DOHH2 (cell line): ENCODE results near the gene CSNK1G3.

Experiments used
- H3F3A ChIP-seq: fragments of 200-600 bp; sonication (generic), shearing (Covaris generic); 2 replicates; pipeline ENCODE4 v1.6.0; 2016; ENCODE audit warnings: antibody characterized with exemption, mild to moderate bottlenecking; ENCODE audit not compliant: control insufficient read depth, insufficient read depth
- H3K27ac ChIP-seq: fragments of 200-600 bp; sonication (generic); 2 replicates; pipeline ENCODE4 v1.5.1; 2014; ENCODE audit warnings: low read depth, mild to moderate bottlenecking, low read length, moderate library complexity
- H3K27me3 ChIP-seq: fragments of 200-600 bp; sonication (generic); 2 replicates; pipeline ENCODE4 v1.6.1; 2014; ENCODE audit warnings: mild to moderate bottlenecking, low read length, mixed read lengths; ENCODE audit not compliant: control insufficient read depth
- H3K36me3 ChIP-seq: fragments of 200-600 bp; sonication (generic); 2 replicates; pipeline ENCODE4 v1.6.1; 2014; ENCODE audit warnings: mild to moderate bottlenecking, low read length, moderate library complexity, mixed read lengths; ENCODE audit not compliant: control insufficient read depth
- H3K4me1 ChIP-seq: fragments of 200-600 bp; sonication (generic); 2 replicates; pipeline ENCODE4 v1.6.1; 2014; ENCODE audit warnings: mild to moderate bottlenecking, low read length, mixed read lengths; ENCODE audit not compliant: control insufficient read depth
- H3K4me2 ChIP-seq: fragments of 200-600 bp; sonication (generic); 2 replicates; pipeline ENCODE4 v1.6.0; 2014; ENCODE audit warnings: mild to moderate bottlenecking, low read length, moderate library complexity
- H3K4me3 ChIP-seq: fragments of 200-600 bp; sonication (generic); 2 replicates; pipeline ENCODE4 v1.5.1; 2014; ENCODE audit warnings: mild to moderate bottlenecking, low read length, mixed read lengths
- H3K79me2 ChIP-seq: fragments of 200-600 bp; sonication (generic); 2 replicates; pipeline ENCODE4 v1.6.1; 2014; ENCODE audit warnings: mild to moderate bottlenecking, low read length, mixed read lengths; ENCODE audit not compliant: control insufficient read depth
- H3K9me2 ChIP-seq: fragments of 200-600 bp; sonication (generic); replicated peaks from 2 replicates; pipeline ENCODE4 v1.6.1; 2014; ENCODE audit warnings: mild to moderate bottlenecking, low read length, mixed read lengths; ENCODE audit not compliant: control insufficient read depth
- H3K9me3 ChIP-seq: fragments of 200-600 bp; sonication (generic); 2 replicates; pipeline ENCODE4 v1.6.1; 2014; ENCODE audit warnings: antibody characterized with exemption, low read length, mixed read lengths; ENCODE audit not compliant: control insufficient read depth, insufficient read depth
- H4K20me1 ChIP-seq: fragments of 200-600 bp; sonication (generic); 2 replicates; pipeline ENCODE4 v1.6.0; 2014; ENCODE audit warnings: low read depth, mild to moderate bottlenecking, antibody characterized with exemption, low read length, moderate library complexity; ENCODE audit not compliant: control insufficient read depth, insufficient read depth
- EZH2phosphoT487 ChIP-seq: fragments of 200-600 bp; sonication (generic); IDR thresholded peaks from 2 replicates; pipeline ENCODE4 v1.6.1; 2017; ENCODE audit warnings: borderline replicate concordance, mild to moderate bottlenecking, antibody characterized with exemption, low read length, moderate library complexity, mixed read lengths
- TF ChIP-seq, protein P1 (sequence below): fragments of 200-600 bp; sonication (generic); IDR thresholded peaks from one replicate; pipeline ENCODE4 v1.5.1; 2014; ENCODE audit warnings: antibody characterized with exemption, mild to moderate bottlenecking, low read depth, low read length; ENCODE audit not compliant: poor library complexity, severe bottlenecking

The CSNK1G3 gene

DNA sequence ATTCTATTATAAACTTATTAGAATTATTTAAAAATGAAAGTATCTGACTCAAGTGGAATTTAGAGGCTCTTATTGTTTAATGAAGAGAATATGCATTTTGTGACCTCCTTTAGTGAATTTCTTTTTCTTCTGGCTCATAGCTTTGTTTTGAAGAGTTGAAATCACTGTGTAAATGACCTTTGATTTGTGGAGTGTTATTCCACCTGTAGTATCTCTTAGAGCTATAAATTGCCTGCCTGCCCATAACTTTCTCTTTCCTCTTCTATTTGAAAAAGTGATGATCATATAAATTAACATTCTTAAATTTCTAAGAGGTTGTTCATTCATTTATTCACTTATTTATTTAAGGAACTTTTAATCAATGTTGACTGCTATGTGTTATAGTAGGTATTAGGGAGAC, 16.1 kb downstream of the CSNK1G3 start:
- Histone ChIP-seq H3K27me3 (no peaks in the 10 kb centered on the region), H3K4me1 (peaks cover 72% of the 10 kb centered on the region), H3K9me2 (no peaks in the 10 kb centered on the region), H4K20me1 (no peaks in the 10 kb centered on the region; the same call in 1 of the 2 replicates), H3K27ac (no peak overlapping the region), H3K36me3 (no peaks in the 10 kb centered on the region), H3K9me3 (no peaks in the 10 kb centered on the region), H3K4me3 (no peak overlapping the region), H3F3A (no peaks in the 10 kb centered on the region), H3K4me2 (no peak overlapping the region), H3K79me2 (peaks cover 79% of the 10 kb centered on the region)
- TF ChIP-seq, protein P1, sequence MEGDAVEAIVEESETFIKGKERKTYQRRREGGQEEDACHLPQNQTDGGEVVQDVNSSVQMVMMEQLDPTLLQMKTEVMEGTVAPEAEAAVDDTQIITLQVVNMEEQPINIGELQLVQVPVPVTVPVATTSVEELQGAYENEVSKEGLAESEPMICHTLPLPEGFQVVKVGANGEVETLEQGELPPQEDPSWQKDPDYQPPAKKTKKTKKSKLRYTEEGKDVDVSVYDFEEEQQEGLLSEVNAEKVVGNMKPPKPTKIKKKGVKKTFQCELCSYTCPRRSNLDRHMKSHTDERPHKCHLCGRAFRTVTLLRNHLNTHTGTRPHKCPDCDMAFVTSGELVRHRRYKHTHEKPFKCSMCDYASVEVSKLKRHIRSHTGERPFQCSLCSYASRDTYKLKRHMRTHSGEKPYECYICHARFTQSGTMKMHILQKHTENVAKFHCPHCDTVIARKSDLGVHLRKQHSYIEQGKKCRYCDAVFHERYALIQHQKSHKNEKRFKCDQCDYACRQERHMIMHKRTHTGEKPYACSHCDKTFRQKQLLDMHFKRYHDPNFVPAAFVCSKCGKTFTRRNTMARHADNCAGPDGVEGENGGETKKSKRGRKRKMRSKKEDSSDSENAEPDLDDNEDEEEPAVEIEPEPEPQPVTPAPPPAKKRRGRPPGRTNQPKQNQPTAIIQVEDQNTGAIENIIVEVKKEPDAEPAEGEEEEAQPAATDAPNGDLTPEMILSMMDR: no peak
- no peak for TF ChIP-seq EZH2phosphoT487

DNA sequence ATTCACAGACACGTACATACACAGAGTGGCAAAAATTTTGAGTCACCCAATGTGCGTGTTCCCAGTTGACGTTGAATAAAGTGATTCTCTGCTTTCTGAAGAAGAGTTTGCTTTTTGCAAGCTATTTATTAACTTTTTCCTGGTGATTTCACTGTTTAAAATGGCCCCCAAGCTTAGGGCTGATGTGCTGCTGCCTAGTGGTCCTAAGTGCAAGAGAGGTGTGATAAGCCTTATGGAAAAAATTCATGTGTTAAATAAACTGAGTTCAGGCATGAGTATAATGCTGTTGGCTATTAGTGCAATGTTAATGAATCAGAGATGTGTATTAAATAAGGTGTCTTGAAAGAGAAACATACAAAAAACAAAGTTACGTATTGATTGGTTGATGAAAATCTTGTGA, 16.9 kb downstream of the CSNK1G3 start:
- peaks cover 65% of the 10 kb centered on the region for H3K4me1 ChIP-seq
- H4K20me1 ChIP-seq: no peaks in the 10 kb centered on the region; the same call in 1 of the 2 replicates
- no peaks in the 10 kb centered on the region for H3F3A ChIP-seq
- H3K9me2 ChIP-seq: no peaks in the 10 kb centered on the region
- peaks cover 76% of the 10 kb centered on the region for H3K79me2 ChIP-seq
- TF ChIP-seq, protein P1: no peak
- TF ChIP-seq EZH2phosphoT487: no peak
- no peaks in the 10 kb centered on the region for H3K9me3 ChIP-seq
- no peaks in the 10 kb centered on the region for H3K36me3 ChIP-seq
- H3K4me3 ChIP-seq: no peak overlapping the region
- no peak overlapping the region for H3K27ac ChIP-seq
- no peaks in the 10 kb centered on the region for H3K27me3 ChIP-seq
- H3K4me2 ChIP-seq: no peak overlapping the region

DNA sequence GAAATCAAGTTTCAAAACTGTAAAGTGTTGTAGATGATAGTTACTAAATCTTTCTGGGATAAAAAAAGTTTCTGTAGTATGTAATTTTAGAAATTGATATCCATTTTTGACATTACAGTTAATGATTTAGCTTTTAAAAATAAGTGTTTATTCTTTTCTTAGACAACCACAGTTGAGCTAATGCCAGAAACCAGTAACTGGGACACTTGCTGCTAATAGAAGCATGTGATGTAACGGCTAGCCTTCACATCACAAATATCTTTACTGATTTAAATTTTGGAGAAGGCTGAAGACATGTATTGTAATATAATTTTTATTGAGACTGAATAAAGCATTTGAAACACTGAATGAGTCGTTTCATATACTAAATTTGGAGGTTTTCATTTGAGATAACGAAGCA, 18.8 kb downstream of the CSNK1G3 start:
- Histone ChIP-seq H3K9me3 (0 out of 2 replicates have a peak, but pooled peaks cover 2% of the 10 kb centered on the region), H3K27me3 (no peaks in the 10 kb centered on the region), H3K79me2 (peaks cover 72% of the 10 kb centered on the region), H3K4me2 (peak overlapping the region; percentile 17; the same call in 1 of the 2 replicates), H3K9me2 (no peaks in the 10 kb centered on the region), H3K4me1 (peaks cover 55% of the 10 kb centered on the region), H3K4me3 (no peak overlapping the region), H3K36me3 (no peaks in the 10 kb centered on the region), H4K20me1 (no peaks in the 10 kb centered on the region), H3K27ac (no peak overlapping the region), H3F3A (no peaks in the 10 kb centered on the region)
- TF ChIP-seq, protein P1: no peak
- TF ChIP-seq EZH2phosphoT487: no peak
